A673 (cell line): Measurements from ENCODE around the gene PLCD1.

Source experiments
- EZH2 ChIP-seq: fragments of 200-600 bp; sonication (generic); IDR thresholded peaks from 2 replicates; pipeline ENCODE4 v1.6.1; 2017; ENCODE audit warnings: borderline replicate concordance, low read depth, mild to moderate bottlenecking, mixed read lengths, antibody characterized with exemption, low read length; ENCODE audit not compliant: poor library complexity, severe bottlenecking
- TF ChIP-seq, protein P1 (sequence below): fragments of 300-800, 200-600 bp; sonication (generic); conservative IDR thresholded peaks from 2 replicates; pipeline ENCODE4 v1.5.1; 2017; ENCODE audit warnings: low read depth, mild to moderate bottlenecking, antibody characterized with exemption, low read length, moderate library complexity, mixed read lengths

DNA sequence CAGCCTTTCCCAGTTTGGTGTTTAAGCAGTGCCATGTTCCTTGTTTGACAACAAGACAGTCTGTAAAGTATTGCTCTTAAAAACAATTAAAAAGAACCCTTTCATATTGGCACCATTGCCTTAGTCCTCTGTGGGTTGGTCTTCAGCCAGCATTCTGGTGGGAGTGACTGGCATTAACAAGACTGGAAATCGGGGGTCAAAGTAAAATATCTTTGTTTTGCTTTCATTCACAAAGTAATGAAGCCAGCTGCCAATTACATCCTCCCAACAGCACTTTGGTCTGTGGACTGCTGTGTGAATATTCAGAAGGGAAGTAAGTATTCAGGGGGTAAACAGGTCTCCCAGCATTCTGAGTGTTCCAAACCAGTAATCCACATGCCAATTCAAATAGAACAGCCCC is 47.1 kb downstream of the PLCD1 start:
- TF ChIP-seq, protein P1, sequence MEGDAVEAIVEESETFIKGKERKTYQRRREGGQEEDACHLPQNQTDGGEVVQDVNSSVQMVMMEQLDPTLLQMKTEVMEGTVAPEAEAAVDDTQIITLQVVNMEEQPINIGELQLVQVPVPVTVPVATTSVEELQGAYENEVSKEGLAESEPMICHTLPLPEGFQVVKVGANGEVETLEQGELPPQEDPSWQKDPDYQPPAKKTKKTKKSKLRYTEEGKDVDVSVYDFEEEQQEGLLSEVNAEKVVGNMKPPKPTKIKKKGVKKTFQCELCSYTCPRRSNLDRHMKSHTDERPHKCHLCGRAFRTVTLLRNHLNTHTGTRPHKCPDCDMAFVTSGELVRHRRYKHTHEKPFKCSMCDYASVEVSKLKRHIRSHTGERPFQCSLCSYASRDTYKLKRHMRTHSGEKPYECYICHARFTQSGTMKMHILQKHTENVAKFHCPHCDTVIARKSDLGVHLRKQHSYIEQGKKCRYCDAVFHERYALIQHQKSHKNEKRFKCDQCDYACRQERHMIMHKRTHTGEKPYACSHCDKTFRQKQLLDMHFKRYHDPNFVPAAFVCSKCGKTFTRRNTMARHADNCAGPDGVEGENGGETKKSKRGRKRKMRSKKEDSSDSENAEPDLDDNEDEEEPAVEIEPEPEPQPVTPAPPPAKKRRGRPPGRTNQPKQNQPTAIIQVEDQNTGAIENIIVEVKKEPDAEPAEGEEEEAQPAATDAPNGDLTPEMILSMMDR: no peak
- TF ChIP-seq EZH2: no peak
